NCI-H2107 (cell line): ENCODE data around the gene C1D.
A peak's percentile ranks its signal among the peaks of the same experiment; 100 is the strongest.

Source experiments
- DNase-seq: peaks from one replicate; lab custom pipeline; 2025; lab: John Stamatoyannopoulos, UW

The C1D gene

GRCh38 chr2:68057658-68058396 is 5.0 kb downstream of the C1D start:
- DNase-seq: no peak

- DNase-seq: no peak
These were observed 9.9 kb downstream of the C1D start for GRCh38 chr2:68052717-68053422.

- DNase-seq: no peak
These were observed 12.5 kb downstream of the C1D start for GRCh38 chr2:68050353-68050752.

- DNase-seq: no peak
These were observed 16.1 kb downstream of the C1D start for GRCh38 chr2:68046642-68047240.

- no peak for DNase-seq
These were observed 16.6 kb downstream of the C1D start for GRCh38 chr2:68046224-68046623.

GRCh38 chr2:68045342-68045741 is 17.5 kb downstream of the C1D start:
- no peak for DNase-seq

GRCh38 chr2:68044099-68044498 is 18.7 kb downstream of the C1D start:
- DNase-seq: no peak

GRCh38 chr2:68043695-68044094 is 19.1 kb downstream of the C1D start:
- no peak for DNase-seq

GRCh38 chr2:68043032-68043431 is 19.8 kb downstream of the C1D start:
- no peak for DNase-seq

- DNase-seq: no peak
These were observed 21.0 kb downstream of the C1D start for GRCh38 chr2:68041704-68042245.

GRCh38 chr2:68040078-68040477 is 22.7 kb downstream of the C1D start:
- DNase-seq: no peak

- DNase-seq: no peak
These were observed 23.5 kb downstream of the C1D start for GRCh38 chr2:68039317-68039716.

- DNase-seq: no peak
These were observed 30.1 kb downstream of the C1D start for GRCh38 chr2:68032702-68033101.

- peak; percentile 26 for DNase-seq
These were observed 31.2 kb downstream of the C1D start for GRCh38 chr2:68031542-68032160.

- DNase-seq: no peak
These were observed 31.8 kb downstream of the C1D start for GRCh38 chr2:68031043-68031442.

GRCh38 chr2:68030529-68030928 is 32.3 kb downstream of the C1D start:
- DNase-seq: no peak

GRCh38 chr2:68027959-68028358 is 34.8 kb downstream of the C1D start:
- no peak for DNase-seq

GRCh38 chr2:68024450-68024849 is 38.4 kb downstream of the C1D start:
- DNase-seq: no peak

- no peak for DNase-seq
These were observed 38.9 kb downstream of the C1D start for GRCh38 chr2:68023904-68024303.

GRCh38 chr2:68018727-68019126 is 44.1 kb downstream of the C1D start:
- DNase-seq: no peak

GRCh38 chr2:68009526-68009925 is 53.3 kb downstream of the C1D start:
- DNase-seq: no peak

- no peak for DNase-seq
These were observed 62.5 kb downstream of the C1D start for GRCh38 chr2:68000170-68000825.
